Right cardiac atrium (tissue), 5 donors: Measurements from ENCODE around the gene FER1L5. TPM values are rescaled to one million over a fixed set of nuclear protein-coding genes. Genes with fewer than 3 reads are reported as not detected.

Experiments used
- polyA plus RNA-seq: library from polyadenylated mRNA; stranded (reverse); fragments of 200-250 nt; gene quantifications from one replicate; pipeline ENCODE4 v1.2.3, GENCODE V29; 2013
- total RNA-seq, 4 donors: library from RNA; stranded (reverse); fragmentation: NEBNext Ultra II Directional; extraction: Animal tissue kit (Norgen Biotek cat#: 25700); gene quantifications; one replicate each; pipeline ENCODE4 v1.2.1, GENCODE V29; 2021
- donor health status: healthy with polysubstance abuse.
- donor health status: DM: no; HTN: yes; CAD: no.
- donor health status: DM: no; HTN: no; CAD: no.
- donor health status: DM: no; HTN: yes; CAD: no; lungs with severe emphysema.
- donor health status: DM: yes; HTN: yes; CAD: no.

Gene FER1L5
- total and polyA plus RNA-seq, 5 donors = 0.05 to 0.17 (median 0.13) TPM; not detected in 1

Other genes with a start within 250 kb of the FER1L5 start
- gene NEURL3, start 137.4 kb upstream of the FER1L5 start, total RNA-seq = under 1 TPM in 2 of 4 donors, not detected in 2; 0.15 to 0.20 TPM
- gene NEURL3, start 137.4 kb upstream of the FER1L5 start, polyA plus RNA-seq = 0.07 TPM
- gene ARID5A, start 106.0 kb upstream of the FER1L5 start, total RNA-seq = 10 to 100 TPM; 13.0 to 28.0 (median 19.3) TPM
- 31.8 TPM for gene ARID5A, start 106.0 kb upstream of the FER1L5 start, polyA plus RNA-seq
- gene KANSL3, start 4.5 kb upstream of the FER1L5 start, total RNA-seq = 10 to 100 TPM; 33.9 to 40.9 (median 34.8) TPM
- 14.5 TPM for gene KANSL3, start 4.5 kb upstream of the FER1L5 start, polyA plus RNA-seq
- gene LMAN2L, start 97.3 kb downstream of the FER1L5 start, total RNA-seq = 10 to 100 TPM; 12.9 to 24.3 (median 19.9) TPM
- 16.7 TPM for gene LMAN2L, start 97.3 kb downstream of the FER1L5 start, polyA plus RNA-seq
- 10 to 100 TPM; 10.4 to 24.9 (median 21.5) TPM for gene CNNM4, start 118.1 kb downstream of the FER1L5 start, total RNA-seq
- 10.4 TPM for gene CNNM4, start 118.1 kb downstream of the FER1L5 start, polyA plus RNA-seq
- 10 to 100 TPM in 3 of 4 donors, 1 to 10 TPM in 1; 8.6 to 14.5 (median 11.5) TPM for gene CNNM3, start 173.5 kb downstream of the FER1L5 start, total RNA-seq
- 7.2 TPM for gene CNNM3, start 173.5 kb downstream of the FER1L5 start, polyA plus RNA-seq
- gene ANKRD23, start 201.3 kb downstream of the FER1L5 start, total RNA-seq = 10 to 100 TPM in 3 of 4 donors, 1 to 10 TPM in 1; 8.2 to 27.7 (median 17.3) TPM
- gene ANKRD23, start 201.3 kb downstream of the FER1L5 start, polyA plus RNA-seq = 27.0 TPM
- gene ANKRD39, start 215.3 kb downstream of the FER1L5 start, total RNA-seq = 10 to 100 TPM; 11.8 to 17.3 (median 14.1) TPM
- 23.3 TPM for gene ANKRD39, start 215.3 kb downstream of the FER1L5 start, polyA plus RNA-seq
- 10 to 100 TPM; 22.0 to 28.5 (median 24.5) TPM for gene SEMA4C, start 227.3 kb downstream of the FER1L5 start, total RNA-seq
- 19.3 TPM for gene SEMA4C, start 227.3 kb downstream of the FER1L5 start, polyA plus RNA-seq